Erythroblast (primary cell): ENCODE results near the gene PRKAA1.
A peak's percentile ranks its signal among the peaks of the same experiment; 100 is the strongest.

ENCODE experiments used
- DNase-seq, 2 experiments: peaks; one replicate each; lab custom pipeline; 2025; lab: John Stamatoyannopoulos, UW
- GATA1 ChIP-seq: IDR thresholded peaks from 2 replicates; pipeline ENCODE4 v1.6.1; 2011; ENCODE audit warnings: low read depth, mild to moderate bottlenecking, control low read depth, low read length, moderate library complexity
- POLR2A ChIP-seq: IDR thresholded peaks from 2 replicates; pipeline ENCODE4 v1.6.1; 2011; ENCODE audit warnings: mild to moderate bottlenecking, low read length

Gene PRKAA1

DNA sequence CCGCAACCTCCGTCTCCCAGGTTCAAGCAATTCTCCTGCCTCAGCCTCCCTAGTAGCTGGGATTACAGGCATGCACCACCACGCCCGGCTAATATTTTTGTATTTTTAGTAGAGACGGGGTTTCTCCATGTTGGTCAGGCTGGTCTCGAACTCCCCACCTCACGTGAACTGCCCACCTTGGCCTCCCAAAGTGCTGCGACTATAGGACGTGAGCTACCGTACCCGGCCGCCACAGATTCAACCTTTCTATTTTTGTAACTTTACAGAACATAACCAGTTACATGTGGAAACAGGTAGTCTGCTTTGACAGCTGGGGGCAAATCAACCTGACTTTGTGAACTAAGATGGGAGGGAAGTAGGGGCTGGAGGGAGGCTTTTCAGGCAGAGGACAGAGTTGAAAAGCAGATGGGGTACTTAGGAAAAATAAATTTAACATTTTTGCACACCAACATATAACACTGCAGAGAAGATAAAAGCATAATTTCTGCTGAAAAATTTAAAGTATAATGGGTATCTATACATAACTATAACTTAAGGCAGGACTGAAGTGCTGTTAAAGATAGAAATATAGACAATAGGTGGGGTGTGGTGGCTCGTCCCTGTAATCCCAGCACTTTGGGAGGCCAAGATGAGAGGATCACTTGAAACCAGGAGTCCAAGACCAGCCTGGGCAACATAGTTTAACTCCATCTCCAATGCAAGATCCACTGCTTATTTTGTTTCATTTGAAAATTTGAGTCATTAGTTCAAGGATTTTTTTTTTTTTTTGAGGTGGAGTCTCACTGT, 31.8 kb upstream of the PRKAA1 start:
- TF ChIP-seq GATA1 (no peak), POLR2A (no peak)
- no peak for DNase-seq

DNA sequence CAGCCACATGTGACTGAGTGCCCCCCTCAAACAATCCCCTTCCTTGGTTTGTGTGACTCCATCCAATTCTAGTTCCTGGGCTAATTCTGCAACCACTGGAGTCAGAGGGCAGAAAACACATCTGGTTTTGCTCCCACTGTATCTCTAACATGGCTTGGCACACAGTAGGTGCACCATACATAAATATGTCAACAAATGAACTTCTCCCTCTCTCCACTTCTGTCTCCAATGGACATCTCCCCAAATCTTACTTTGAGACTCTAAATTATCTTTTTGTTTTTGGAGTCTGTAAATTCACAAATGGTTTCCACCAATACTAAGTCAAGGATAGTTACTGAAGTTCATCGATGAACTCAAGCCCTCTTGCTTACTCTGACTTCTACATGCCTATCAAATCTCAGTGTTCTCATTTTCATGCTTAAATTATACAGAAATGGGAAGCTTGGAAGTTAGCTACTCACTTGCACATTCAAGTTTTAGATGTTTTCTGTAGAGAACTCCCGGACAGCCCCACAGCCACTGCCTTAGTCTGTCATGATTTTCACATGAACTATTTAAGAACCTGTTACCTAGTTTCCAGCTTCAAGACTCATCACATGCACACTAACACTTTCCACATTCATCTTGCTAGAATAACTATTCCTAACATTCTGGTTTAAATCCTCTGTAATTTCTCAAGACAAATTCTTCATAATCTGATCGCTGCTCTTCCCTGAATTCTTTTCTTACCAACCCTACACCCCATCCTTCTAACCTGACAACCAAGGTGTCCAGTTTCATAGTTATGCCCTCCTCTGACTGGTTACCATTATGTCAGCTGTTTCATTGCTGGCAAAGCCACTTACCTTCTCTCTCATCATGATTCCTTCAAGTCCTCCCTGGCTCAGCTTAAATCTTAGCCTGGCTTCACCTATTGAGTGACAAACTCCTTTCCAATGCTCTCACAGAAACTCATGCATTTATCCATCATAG, 30.8 kb upstream of the PRKAA1 start:
- DNase-seq = no peak
- TF ChIP-seq GATA1 (no peak), POLR2A (no peak)

DNA sequence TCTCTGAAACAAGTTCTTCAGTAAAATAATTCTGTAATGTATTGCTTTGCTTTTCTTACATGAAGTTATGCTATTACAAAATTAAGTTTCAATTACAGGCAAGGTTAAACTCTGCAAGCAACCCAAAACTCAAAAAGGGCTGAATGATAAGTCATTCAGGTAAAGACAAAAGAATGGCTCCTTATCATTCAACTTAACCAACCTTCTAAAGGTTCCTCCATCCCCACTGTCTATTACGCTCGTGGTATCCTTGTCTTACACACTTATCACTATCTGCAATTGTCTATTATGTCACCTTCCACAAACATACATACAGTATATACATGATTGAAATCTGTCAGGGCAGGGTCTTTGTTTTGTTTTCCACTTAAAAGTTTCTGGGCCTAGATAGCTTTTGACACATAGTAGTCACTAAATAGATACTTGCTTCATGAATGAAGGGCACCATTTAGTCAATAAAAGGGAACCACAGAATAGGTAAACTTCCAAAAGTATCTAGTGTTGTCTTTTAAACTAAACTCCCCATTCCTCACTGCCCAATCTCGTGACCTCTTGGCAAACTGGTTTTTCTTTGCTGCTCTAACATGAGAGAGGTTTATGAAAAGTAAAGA, 30.0 kb upstream of the PRKAA1 start:
- no peak for DNase-seq
- TF ChIP-seq POLR2A (no peak), GATA1 (no peak)

DNA sequence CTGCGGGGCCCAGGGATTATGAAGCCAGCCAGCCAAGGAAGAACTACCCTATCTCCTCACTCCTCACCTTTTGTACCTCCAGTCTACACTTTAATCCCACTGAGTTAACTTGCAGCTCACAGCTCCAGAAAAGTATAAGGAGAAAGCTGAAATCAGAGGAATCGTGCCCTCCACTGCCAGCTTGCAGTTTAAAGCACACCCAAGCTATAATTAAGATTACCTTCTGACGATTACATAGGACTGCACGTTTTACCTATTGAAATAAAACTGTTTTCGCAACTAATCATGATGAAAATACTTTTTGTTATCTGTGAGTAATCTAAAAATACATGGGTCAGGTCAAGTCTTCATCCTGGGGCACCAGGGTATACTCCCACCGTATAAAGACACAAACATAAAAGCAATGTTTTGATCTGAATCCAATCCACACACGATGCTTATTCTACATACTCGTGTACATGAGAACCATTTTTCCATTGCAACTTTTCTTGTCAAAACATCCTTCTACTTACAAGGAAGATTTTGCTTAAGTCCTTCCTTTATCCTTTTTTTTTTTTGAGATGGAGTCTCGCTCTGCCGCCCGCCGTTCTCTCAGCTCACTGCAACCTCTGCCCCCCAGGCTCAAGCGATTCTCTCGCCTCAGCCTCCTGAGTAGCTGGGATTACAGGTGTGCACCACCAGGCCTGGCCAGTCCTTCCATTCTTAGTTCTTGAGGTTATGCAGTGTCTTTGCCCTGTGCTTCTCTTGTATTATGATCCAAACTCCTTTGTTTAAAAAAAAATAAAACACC, 29.2 kb upstream of the PRKAA1 start:
- TF ChIP-seq GATA1 = no peak
- TF ChIP-seq POLR2A = no peak
- DNase-seq = no peak

DNA sequence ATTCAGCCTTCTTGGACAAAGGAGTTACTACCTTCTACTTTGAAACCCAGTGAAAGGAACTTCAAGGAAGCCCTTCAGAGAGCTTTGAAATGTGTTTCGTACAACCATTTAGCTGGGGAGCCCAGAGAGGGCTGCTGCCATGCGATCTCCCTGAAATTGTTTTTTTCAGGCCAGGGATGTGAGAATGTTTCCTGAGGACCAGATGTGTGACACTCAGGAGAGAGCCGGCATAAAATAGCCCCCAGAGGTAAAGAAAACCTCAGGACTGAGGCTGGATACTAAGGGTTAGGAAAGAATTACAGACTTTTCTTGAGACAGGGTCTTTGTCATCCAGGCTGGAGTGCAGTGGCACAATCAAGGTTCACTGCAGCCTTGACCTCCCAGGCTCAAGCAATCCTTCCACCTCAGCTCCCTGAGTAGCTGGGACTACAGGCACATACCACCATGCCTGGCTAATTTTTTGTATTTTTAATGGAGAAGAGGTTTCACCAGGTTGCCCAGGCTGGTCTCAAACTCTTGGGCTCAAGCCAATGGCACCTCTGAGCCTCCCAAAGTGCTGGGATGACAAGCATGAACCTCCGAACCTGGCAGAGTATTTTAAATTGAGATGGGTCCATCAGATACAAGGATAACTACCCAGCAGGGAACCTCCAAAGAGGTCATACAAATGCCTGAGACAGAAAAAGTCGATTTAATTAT, 28.5 kb upstream of the PRKAA1 start:
- no peak for DNase-seq
- no peak for TF ChIP-seq POLR2A
- no peak for TF ChIP-seq GATA1

DNA sequence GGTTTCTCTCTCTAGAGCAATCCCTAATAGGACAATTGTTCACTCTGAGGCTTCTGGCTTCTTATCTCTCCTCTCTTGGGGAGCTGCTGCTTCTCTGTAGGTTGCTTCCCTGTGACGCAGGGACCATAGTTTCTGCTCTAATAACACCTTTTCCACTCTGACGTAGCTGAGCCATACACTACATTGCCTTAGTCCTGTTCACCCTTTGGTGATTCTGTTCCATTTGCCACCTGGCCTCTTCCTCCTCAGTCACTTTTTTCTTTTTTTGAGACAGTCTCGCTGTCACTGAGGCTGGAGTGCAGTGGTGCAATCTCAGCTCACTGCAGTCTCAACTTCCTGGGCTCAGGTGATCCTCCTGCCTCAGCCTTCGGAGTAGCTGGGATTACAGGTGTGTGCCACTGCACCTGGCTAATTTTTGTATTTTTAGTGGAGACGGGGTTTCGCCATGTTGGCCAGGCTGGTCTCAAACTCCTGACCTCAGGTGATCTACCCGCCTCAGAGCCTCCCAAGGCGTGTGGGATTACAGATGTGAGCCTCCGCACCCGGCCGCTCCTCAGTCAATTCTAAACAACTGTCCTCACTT, 27.4 kb upstream of the PRKAA1 start:
- DNase-seq = peak in 1 of 2 experiments; percentile 6
- TF ChIP-seq POLR2A = peak; percentile 32

- DNase-seq = no peak
- no peak for TF ChIP-seq GATA1
- TF ChIP-seq POLR2A = no peak
Measured at GRCh38 chr5:40823459-40823858, 25.3 kb upstream of the PRKAA1 start.

DNA sequence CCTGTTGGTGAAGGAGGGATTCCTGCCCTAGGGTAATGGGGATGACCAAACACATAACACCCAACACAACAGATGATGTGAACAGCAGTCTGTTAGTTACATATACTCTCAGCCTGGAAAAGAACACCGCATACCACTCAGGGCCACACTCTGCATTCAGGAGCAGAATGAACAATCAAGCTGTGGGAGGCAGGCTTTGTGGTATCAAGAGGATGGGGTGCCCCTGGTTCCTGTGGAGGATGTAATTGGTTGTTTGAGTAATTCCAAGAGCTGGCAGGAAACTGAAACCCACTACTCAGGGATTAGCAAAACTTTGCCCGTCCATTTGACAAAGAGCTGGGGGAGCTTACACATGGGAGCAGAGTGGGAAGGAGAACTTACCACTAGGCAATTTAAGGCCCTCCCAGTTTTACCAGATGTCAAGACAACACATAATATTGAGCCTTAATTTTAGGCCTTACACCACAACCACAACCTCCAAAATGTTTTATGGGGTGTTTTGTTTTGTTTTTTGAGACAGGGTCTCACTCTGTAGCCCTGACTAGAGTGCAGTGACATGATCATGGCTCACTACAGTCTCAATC, 15.6 kb upstream of the PRKAA1 start:
- no peak for DNase-seq
- TF ChIP-seq POLR2A = no peak
- TF ChIP-seq GATA1 = no peak

GRCh38 chr5:40812125-40812524, 14.0 kb upstream of the PRKAA1 start:
- no peak for DNase-seq
- no peak for TF ChIP-seq POLR2A
- TF ChIP-seq GATA1 = no peak

GRCh38 chr5:40801771-40802562, 3.8 kb upstream of the PRKAA1 start:
- DNase-seq = peak; percentile 79 to 91
- no peak for TF ChIP-seq GATA1
- peak; percentile 15 for TF ChIP-seq POLR2A

- peak; percentile 25 to 27 for DNase-seq
- TF ChIP-seq GATA1 (no peak), POLR2A (no peak)
Measured at GRCh38 chr5:40799258-40799657, 1.1 kb upstream of the PRKAA1 start.
